DMS153 treated with DMSO at 0.1 percent for 48 hours (cell line): ENCODE results near the gene LCE2D.
"Not testable (repeated sequence)": the region's sequence is repeated elsewhere in the genome, so short reads cannot be mapped to it uniquely, and the experiment has no call there.

Source experiments
- DNase-seq: peaks from one replicate; lab custom pipeline; 2025; ENCODE audit not compliant: unreplicated experiment; lab: John Stamatoyannopoulos, UW

LCE2D gene

GRCh38 chr1:152663098-152663497 lies at the start of gene LCE2D:
Gene LCE2D (plus strand): TSS chr1:152663380. CDS start chr1:152664106, 726 bp downstream.
- DNase-seq = no peak

- no peak for DNase-seq
These were observed 49.7 kb upstream of the LCE2D start, which contains the start of gene LCE3B for GRCh38 chr1:152613511-152613910. Gene LCE3B (plus strand): TSS chr1:152613811. CDS start chr1:152613811, 0 bp downstream.

GRCh38 chr1:152621993-152622392 lies 41.2 kb upstream of the LCE2D start:
- no peak for DNase-seq

- no peak for DNase-seq
These were observed 40.4 kb upstream of the LCE2D start, which contains the start of gene LCE3A for GRCh38 chr1:152622803-152623202. Gene LCE3A (minus strand): TSS chr1:152623103. CDS start chr1:152623103, 0 bp downstream.

- no peak for DNase-seq
These were observed 39.9 kb upstream of the LCE2D start for GRCh38 chr1:152623203-152623844.

GRCh38 chr1:152626744-152627143 lies 36.4 kb upstream of the LCE2D start:
- DNase-seq = no peak

- no peak for DNase-seq
These were observed 32.6 kb upstream of the LCE2D start for GRCh38 chr1:152630596-152630995.

GRCh38 chr1:152640351-152640750 lies 22.8 kb upstream of the LCE2D start:
- DNase-seq = no peak

GRCh38 chr1:152643945-152644344 lies 19.2 kb upstream of the LCE2D start:
- no peak for DNase-seq

- no peak for DNase-seq
These were observed 18.0 kb upstream of the LCE2D start for GRCh38 chr1:152645146-152645545.

GRCh38 chr1:152646656-152647055 lies 16.5 kb upstream of the LCE2D start:
- no peak for DNase-seq

GRCh38 chr1:152654110-152654509 lies 9.1 kb upstream of the LCE2D start:
- peak; percentile 53 for DNase-seq

- DNase-seq = no peak
These were observed 6.7 kb upstream of the LCE2D start for GRCh38 chr1:152656459-152656858.

GRCh38 chr1:152657677-152658076 lies 5.5 kb upstream of the LCE2D start:
- DNase-seq = no peak

GRCh38 chr1:152658649-152659048 lies 4.5 kb upstream of the LCE2D start:
- no peak for DNase-seq

- DNase-seq = not testable (repeated sequence)
These were observed 3.0 kb downstream of the LCE2D start for GRCh38 chr1:152666171-152666570.

GRCh38 chr1:152667648-152668047 lies 4.5 kb downstream of the LCE2D start:
- no peak for DNase-seq

GRCh38 chr1:152673016-152673415 lies 9.8 kb downstream of the LCE2D start:
- DNase-seq = no peak

GRCh38 chr1:152674983-152675382 lies 11.8 kb downstream of the LCE2D start, which contains the start of gene LCE2C:
Gene LCE2C (plus strand): TSS chr1:152675279. CDS start chr1:152676016, 737 bp downstream.
- not testable (repeated sequence) for DNase-seq

- no peak for DNase-seq
These were observed 16.3 kb downstream of the LCE2D start for GRCh38 chr1:152679459-152679858.

GRCh38 chr1:152681616-152682015 lies 18.4 kb downstream of the LCE2D start:
- DNase-seq = no peak

- no peak for DNase-seq
These were observed 20.7 kb downstream of the LCE2D start for GRCh38 chr1:152683846-152684245.

GRCh38 chr1:152685823-152686222 lies 22.6 kb downstream of the LCE2D start, which contains the start of gene LCE2B:
Gene LCE2B (plus strand): TSS chr1:152686123. CDS start chr1:152686844, 721 bp downstream.
- not testable (repeated sequence) for DNase-seq
